Loucy (cell line): ENCODE data around the gene NBEA.

Experiments used
- EZH2phosphoT487 ChIP-seq: fragments of 200-600 bp; IDR thresholded peaks from 2 replicates; pipeline ENCODE4 v1.6.1; 2018; ENCODE audit warnings: antibody characterized with exemption, mild to moderate bottlenecking, moderate library complexity, borderline replicate concordance
- TF ChIP-seq, protein P1 (sequence below): fragments of 200-600 bp; sonication (generic); conservative IDR thresholded peaks from 2 replicates; pipeline ENCODE4 v1.5.1; 2014; ENCODE audit warnings: mild to moderate bottlenecking, antibody characterized with exemption, low read length

DNA sequence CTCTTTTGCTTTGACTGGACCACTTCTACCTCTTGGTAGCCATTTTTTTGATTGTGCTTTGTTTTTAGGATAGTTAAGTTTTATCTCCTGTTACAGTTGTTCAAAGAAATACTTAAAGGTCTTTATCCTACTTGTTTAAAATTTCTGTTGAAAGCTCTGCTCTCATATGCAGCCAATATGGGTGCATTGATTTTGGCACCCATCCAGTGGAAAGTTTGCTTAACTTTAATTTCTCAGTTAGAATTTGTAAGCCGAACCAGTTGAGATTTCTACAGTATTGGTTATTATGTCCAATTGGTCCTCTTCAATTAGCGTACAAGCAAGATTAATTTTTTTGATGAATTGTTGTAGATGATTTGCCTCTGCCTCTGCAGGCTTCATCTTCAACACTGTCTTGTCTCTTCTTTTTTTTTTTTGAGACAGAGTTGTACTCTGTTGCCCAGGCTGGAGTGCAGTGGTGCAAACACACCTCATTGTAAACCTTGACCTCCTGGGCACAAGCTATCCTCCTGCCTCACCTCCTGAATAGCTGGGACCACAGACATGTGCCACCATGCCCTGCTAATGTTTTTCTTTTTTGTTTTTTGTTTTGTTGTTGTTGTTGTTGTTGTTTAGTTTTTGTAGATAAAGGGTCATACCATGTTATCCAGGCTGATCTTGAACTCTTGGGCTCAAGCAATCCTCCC is 469.1 kb downstream of the NBEA start:
- TF ChIP-seq, protein P1, sequence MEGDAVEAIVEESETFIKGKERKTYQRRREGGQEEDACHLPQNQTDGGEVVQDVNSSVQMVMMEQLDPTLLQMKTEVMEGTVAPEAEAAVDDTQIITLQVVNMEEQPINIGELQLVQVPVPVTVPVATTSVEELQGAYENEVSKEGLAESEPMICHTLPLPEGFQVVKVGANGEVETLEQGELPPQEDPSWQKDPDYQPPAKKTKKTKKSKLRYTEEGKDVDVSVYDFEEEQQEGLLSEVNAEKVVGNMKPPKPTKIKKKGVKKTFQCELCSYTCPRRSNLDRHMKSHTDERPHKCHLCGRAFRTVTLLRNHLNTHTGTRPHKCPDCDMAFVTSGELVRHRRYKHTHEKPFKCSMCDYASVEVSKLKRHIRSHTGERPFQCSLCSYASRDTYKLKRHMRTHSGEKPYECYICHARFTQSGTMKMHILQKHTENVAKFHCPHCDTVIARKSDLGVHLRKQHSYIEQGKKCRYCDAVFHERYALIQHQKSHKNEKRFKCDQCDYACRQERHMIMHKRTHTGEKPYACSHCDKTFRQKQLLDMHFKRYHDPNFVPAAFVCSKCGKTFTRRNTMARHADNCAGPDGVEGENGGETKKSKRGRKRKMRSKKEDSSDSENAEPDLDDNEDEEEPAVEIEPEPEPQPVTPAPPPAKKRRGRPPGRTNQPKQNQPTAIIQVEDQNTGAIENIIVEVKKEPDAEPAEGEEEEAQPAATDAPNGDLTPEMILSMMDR: no peak
- no peak for TF ChIP-seq EZH2phosphoT487
